DND-41 (cell line): ENCODE measurements around the gene TYRP1.

Experiments used
- ATAC-seq: fragments of 200-7000 bp; cut with Tn5 transposase; 3 replicates; pipeline ENCODE4 v1.9.1; 2021; ENCODE audit warnings: low read depth; ENCODE audit not compliant: insufficient read depth
- DNase-seq: peaks from one replicate; pipeline ENCODE4 v3.0.0-alpha.2; 2020
- H2AFZ ChIP-seq: 2 replicates; pipeline ENCODE4 v1.6.0; 2012; ENCODE audit warnings: low read depth, low read length
- H3K27ac ChIP-seq: 2 replicates; pipeline ENCODE4 v1.5.1; 2012; ENCODE audit warnings: low read length, inconsistent platforms
- H3K27me3 ChIP-seq: fragments of 200-600 bp; sonication (generic); 2 replicates; pipeline ENCODE4 v1.6.0; 2012; ENCODE audit warnings: low read length, mild to moderate bottlenecking, inconsistent platforms; ENCODE audit not compliant: insufficient read depth, poor library complexity
- H3K36me3 ChIP-seq: 2 replicates; pipeline ENCODE4 v1.5.1; 2012; ENCODE audit warnings: low read length, inconsistent platforms; ENCODE audit not compliant: insufficient read depth
- H3K4me1 ChIP-seq: 2 replicates; pipeline ENCODE4 v1.5.1; 2012; ENCODE audit warnings: mild to moderate bottlenecking, low read length; ENCODE audit not compliant: insufficient read depth
- H3K4me2 ChIP-seq: 2 replicates; pipeline ENCODE4 v1.6.0; 2012; ENCODE audit warnings: mild to moderate bottlenecking, moderate library complexity, low read length, inconsistent platforms; ENCODE audit not compliant: insufficient read depth
- H3K4me3 ChIP-seq, 2 experiments: fragments of 200-600 bp in 1 of 2; shearing (Covaris generic) in 1 of 2; 2 replicates each; pipeline ENCODE4 v1.5.1; 2012 to 2016; ENCODE audit warnings: inconsistent platforms in 2 of 2, low read length in 2 of 2, mild to moderate bottlenecking in 2 of 2, low read depth in 1 of 2, moderate library complexity in 1 of 2
- H3K79me2 ChIP-seq: 2 replicates; pipeline ENCODE4 v1.6.0; 2012; ENCODE audit warnings: low read length, inconsistent platforms; ENCODE audit not compliant: insufficient read depth
- H3K9ac ChIP-seq: 2 replicates; pipeline ENCODE4 v1.6.0; 2012; ENCODE audit warnings: low read depth, mild to moderate bottlenecking, inconsistent platforms, low read length, moderate library complexity
- H3K9me3 ChIP-seq: 2 replicates; pipeline ENCODE4 v1.5.1; 2012; ENCODE audit warnings: low read length, moderate library complexity, mild to moderate bottlenecking, inconsistent platforms; ENCODE audit not compliant: insufficient read depth, severe bottlenecking
- H4K20me1 ChIP-seq: 2 replicates; pipeline ENCODE4 v1.6.0; 2012; ENCODE audit warnings: low read length; ENCODE audit not compliant: insufficient read depth
- EZH2 ChIP-seq: IDR thresholded peaks from 3 replicates; pipeline ENCODE4 v1.6.1; 2012; ENCODE audit warnings: borderline replicate concordance, low read depth, mild to moderate bottlenecking, moderate library complexity, low read length, inconsistent platforms; ENCODE audit not compliant: severe bottlenecking
- TF ChIP-seq, protein P1 (sequence below): IDR thresholded peaks from 2 replicates; pipeline ENCODE4 v1.5.1; 2012; ENCODE audit warnings: borderline replicate concordance, low read length, moderate library complexity, mild to moderate bottlenecking; ENCODE audit not compliant: poor library complexity, severe bottlenecking; ENCODE audit errors: extremely low read depth

TYRP1 gene

DNA sequence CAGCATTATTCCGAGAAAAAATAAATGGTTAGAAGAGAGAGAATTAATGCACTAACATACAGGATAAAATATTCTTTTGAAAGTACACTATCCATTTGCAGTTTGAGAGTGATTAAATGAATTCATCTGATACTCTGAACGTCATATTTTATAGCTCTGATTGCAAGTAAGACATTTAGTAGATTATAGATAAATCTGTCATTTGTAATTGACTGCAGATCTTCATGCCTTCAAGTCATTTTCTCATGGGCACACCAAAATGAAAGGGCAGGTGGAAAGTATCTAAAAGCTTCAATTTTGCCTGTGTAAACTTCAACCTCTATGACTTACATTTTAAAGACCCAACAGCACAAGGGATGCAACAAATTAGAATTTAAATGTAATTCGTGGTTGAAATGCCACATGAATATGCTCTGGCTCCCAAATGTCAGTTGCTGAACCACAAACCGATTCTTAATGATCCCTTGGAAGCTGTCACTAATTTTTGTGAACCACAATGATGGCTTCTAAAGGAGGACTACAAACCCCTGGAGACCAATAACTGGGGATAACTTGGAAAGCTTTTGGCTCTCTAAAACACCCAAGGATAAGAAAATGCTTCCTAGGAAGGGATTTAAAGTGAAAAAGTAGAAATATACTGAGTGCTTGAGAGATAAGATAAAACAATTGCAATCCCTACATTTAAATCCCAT is 3.9 kb downstream of the TYRP1 start:
- H3K4me3 ChIP-seq, result no peak overlapping the region
- ATAC-seq (no peak), DNase-seq (no peak)
- no peaks in the 10 kb centered on the region for H3K4me1 ChIP-seq
- H3K9me3 ChIP-seq, result no peaks in the 10 kb centered on the region
- H3K36me3 ChIP-seq, result no peaks in the 10 kb centered on the region
- no peak for TF ChIP-seq EZH2
- TF ChIP-seq, protein P1, sequence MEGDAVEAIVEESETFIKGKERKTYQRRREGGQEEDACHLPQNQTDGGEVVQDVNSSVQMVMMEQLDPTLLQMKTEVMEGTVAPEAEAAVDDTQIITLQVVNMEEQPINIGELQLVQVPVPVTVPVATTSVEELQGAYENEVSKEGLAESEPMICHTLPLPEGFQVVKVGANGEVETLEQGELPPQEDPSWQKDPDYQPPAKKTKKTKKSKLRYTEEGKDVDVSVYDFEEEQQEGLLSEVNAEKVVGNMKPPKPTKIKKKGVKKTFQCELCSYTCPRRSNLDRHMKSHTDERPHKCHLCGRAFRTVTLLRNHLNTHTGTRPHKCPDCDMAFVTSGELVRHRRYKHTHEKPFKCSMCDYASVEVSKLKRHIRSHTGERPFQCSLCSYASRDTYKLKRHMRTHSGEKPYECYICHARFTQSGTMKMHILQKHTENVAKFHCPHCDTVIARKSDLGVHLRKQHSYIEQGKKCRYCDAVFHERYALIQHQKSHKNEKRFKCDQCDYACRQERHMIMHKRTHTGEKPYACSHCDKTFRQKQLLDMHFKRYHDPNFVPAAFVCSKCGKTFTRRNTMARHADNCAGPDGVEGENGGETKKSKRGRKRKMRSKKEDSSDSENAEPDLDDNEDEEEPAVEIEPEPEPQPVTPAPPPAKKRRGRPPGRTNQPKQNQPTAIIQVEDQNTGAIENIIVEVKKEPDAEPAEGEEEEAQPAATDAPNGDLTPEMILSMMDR, result no peak
- no peak overlapping the region for H3K9ac ChIP-seq
- H3K27me3 ChIP-seq, result no peaks in the 10 kb centered on the region
- H2AFZ ChIP-seq, result no peak overlapping the region
- no peak overlapping the region for H3K27ac ChIP-seq
- H3K79me2 ChIP-seq, result no peaks in the 10 kb centered on the region
- H4K20me1 ChIP-seq, result no peaks in the 10 kb centered on the region
- H3K4me2 ChIP-seq, result no peak overlapping the region

DNA sequence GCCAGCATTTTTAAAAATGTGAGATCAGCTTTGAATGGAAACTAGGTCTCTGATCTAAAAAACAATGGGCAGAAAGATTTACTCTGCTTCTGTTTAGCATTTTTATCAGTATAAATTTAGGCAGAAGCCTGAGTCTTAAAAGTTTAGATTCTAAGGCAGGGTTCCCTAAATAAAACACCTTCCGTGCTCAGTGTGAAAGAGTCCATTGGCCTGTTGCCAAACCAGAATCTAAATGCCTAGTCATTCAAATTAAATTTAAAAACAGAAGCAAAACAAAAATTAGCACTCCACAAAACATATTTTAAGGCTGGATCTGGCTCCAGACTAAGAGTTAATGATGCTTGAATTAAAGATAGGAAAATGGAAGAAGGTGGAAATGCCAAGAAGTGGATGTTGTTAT is 4.5 kb downstream of the TYRP1 start:
- Histone ChIP-seq H2AFZ (no peak overlapping the region), H3K36me3 (no peaks in the 10 kb centered on the region), H3K9me3 (no peaks in the 10 kb centered on the region), H3K27me3 (no peaks in the 10 kb centered on the region), H3K9ac (no peak overlapping the region), H3K79me2 (no peaks in the 10 kb centered on the region), H4K20me1 (no peaks in the 10 kb centered on the region), H3K4me2 (no peak overlapping the region), H3K27ac (no peak overlapping the region), H3K4me1 (no peaks in the 10 kb centered on the region), H3K4me3 (no peak overlapping the region)
- no peak for TF ChIP-seq EZH2
- TF ChIP-seq, protein P1, result no peak
- no peak for DNase-seq
- ATAC-seq, result no peak

DNA sequence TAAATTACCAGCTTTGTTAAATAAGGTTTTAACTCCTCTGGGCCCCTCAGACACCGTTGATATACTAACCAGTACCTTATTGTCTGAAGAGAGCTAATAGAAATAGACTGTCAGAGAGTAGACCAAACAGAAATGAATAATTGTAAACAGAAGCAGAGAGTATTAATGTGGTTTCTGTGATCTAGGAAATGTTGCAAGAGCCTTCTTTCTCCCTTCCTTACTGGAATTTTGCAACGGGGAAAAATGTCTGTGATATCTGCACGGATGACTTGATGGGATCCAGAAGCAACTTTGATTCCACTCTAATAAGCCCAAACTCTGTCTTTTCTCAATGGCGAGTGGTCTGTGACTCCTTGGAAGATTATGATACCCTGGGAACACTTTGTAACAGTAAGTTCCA is 5.1 kb downstream of the TYRP1 start:
- DNase-seq, result no peak
- no peak for ATAC-seq
- H4K20me1 ChIP-seq, result no peaks in the 10 kb centered on the region

More for the DNA sequence above, 5.1 kb downstream of the TYRP1 start:
- Histone ChIP-seq H3K79me2 (no peaks in the 10 kb centered on the region), H3K36me3 (no peaks in the 10 kb centered on the region), H3K4me1 (no peaks in the 10 kb centered on the region), H3K9me3 (no peaks in the 10 kb centered on the region), H3K27ac (no peak overlapping the region), H2AFZ (no peak overlapping the region), H3K4me3 (no peak overlapping the region), H3K27me3 (no peaks in the 10 kb centered on the region), H3K9ac (no peak overlapping the region), H3K4me2 (no peak overlapping the region)
- TF ChIP-seq, protein P1, result no peak
- no peak for TF ChIP-seq EZH2
